ENCODE results near the gene RHBDD3. TPM values are rescaled to one million over a fixed set of nuclear protein-coding genes. Genes with fewer than 3 reads are reported as not detected.

Gene RHBDD3
- total RNA-seq, 1 experiment from 2014 or later = 49.6 TPM

- no peaks in the 10 kb centered on the region for H3K9me3 ChIP-seq
- ChIA-PET CTCF (no interaction called here), POLR2A (no interaction called here)
- Mint-ChIP-seq H3K9me3 (ENCODE audit: unreplicated experiment) (no peaks in the 10 kb centered on the region), H3K4me3 (ENCODE audit: unreplicated experiment) (no peak overlapping the region), H3K27me3 (ENCODE audit: insufficient read depth, unreplicated experiment) (no peaks in the 10 kb centered on the region), H3K27ac (ENCODE audit: unreplicated experiment) (no peak overlapping the region), H3K4me1 (ENCODE audit: low read depth, unreplicated experiment) (peaks cover 4% of the 10 kb centered on the region), H3K36me3 (ENCODE audit: insufficient read depth, unreplicated experiment) (peaks cover 33% of the 10 kb centered on the region)
- no peak for DNase-seq
- H3K4me3 ChIP-seq (ENCODE audit: low read depth, low read length) = no peak overlapping the region
- no TSS peak for BruUV-seq (replicated peaks)
- no peak for TF ChIP-seq CTCF (IDR thresholded peaks at IDR 0.05; ENCODE audit: insufficient read depth in 1 of 2, low read depth in 1 of 2, low read length in 1 of 2, severe bottlenecking in 1 of 2, unreplicated experiment in 1 of 2)
- H3K36me3 ChIP-seq (ENCODE audit: control insufficient read depth, insufficient read depth, low read length) = peaks cover 4% of the 10 kb centered on the region
- H3K27me3 ChIP-seq (replicated peaks; ENCODE audit: control insufficient read depth, insufficient read depth, low read length) = no peaks in the 10 kb centered on the region
- H3K4me1 ChIP-seq = peaks cover 7% of the 10 kb centered on the region
- intact Hi-C loops (cut with micrococcal nuclease; ENCODE audit: unreplicated experiment) = no loop called here
Measured at GRCh38 chr22:29265305-29265704, 2.5 kb downstream of the RHBDD3 start.

GRCh38 chr22:29263791-29264276 is 3.9 kb downstream of the RHBDD3 start:
- Histone ChIP-seq H3K4me3 (ENCODE audit: low read depth, low read length) (no peak overlapping the region), H3K4me1 (no peaks in the 10 kb centered on the region), H3K36me3 (ENCODE audit: control insufficient read depth, insufficient read depth, low read length) (peaks cover 4% of the 10 kb centered on the region), H3K27me3 (replicated peaks; ENCODE audit: control insufficient read depth, insufficient read depth, low read length) (no peaks in the 10 kb centered on the region), H3K9me3 (no peaks in the 10 kb centered on the region)
- Mint-ChIP-seq H3K27me3 (ENCODE audit: insufficient read depth, unreplicated experiment) (no peaks in the 10 kb centered on the region), H3K4me1 (ENCODE audit: low read depth, unreplicated experiment) (peaks cover 4% of the 10 kb centered on the region), H3K36me3 (ENCODE audit: insufficient read depth, unreplicated experiment) (peaks cover 19% of the 10 kb centered on the region), H3K27ac (ENCODE audit: unreplicated experiment) (no peak overlapping the region), H3K4me3 (ENCODE audit: unreplicated experiment) (no peak overlapping the region), H3K9me3 (ENCODE audit: unreplicated experiment) (no peaks in the 10 kb centered on the region)
- no peak for TF ChIP-seq CTCF (IDR thresholded peaks at IDR 0.05; ENCODE audit: insufficient read depth in 1 of 2, low read depth in 1 of 2, low read length in 1 of 2, severe bottlenecking in 1 of 2, unreplicated experiment in 1 of 2)
- ChIA-PET POLR2A (no interaction called here), CTCF (no interaction called here)
- no peak for DNase-seq
- no TSS peak for BruUV-seq (replicated peaks)
- intact Hi-C loops (cut with micrococcal nuclease; ENCODE audit: unreplicated experiment) = no loop called here

GRCh38 chr22:29260601-29261315 is 7.0 kb downstream of the RHBDD3 start:
- Histone ChIP-seq H3K4me1 (no peaks in the 10 kb centered on the region), H3K36me3 (ENCODE audit: control insufficient read depth, insufficient read depth, low read length) (peaks cover 2% of the 10 kb centered on the region), H3K27me3 (replicated peaks; ENCODE audit: control insufficient read depth, insufficient read depth, low read length) (no peaks in the 10 kb centered on the region), H3K9me3 (no peaks in the 10 kb centered on the region), H3K4me3 (ENCODE audit: low read depth, low read length) (no peak overlapping the region)
- ChIA-PET CTCF (interaction anchor here (0.5 kb wide), 1 partner anchor 586 kb away, joined by 5 read pairs; no protein-coding TSS in a partner anchor), POLR2A (no interaction called here)
- Mint-ChIP-seq H3K27ac (ENCODE audit: unreplicated experiment) (no peak overlapping the region), H3K4me3 (ENCODE audit: unreplicated experiment) (no peak overlapping the region), H3K4me1 (ENCODE audit: low read depth, unreplicated experiment) (no peaks in the 10 kb centered on the region), H3K27me3 (ENCODE audit: insufficient read depth, unreplicated experiment) (no peaks in the 10 kb centered on the region), H3K9me3 (ENCODE audit: unreplicated experiment) (no peaks in the 10 kb centered on the region), H3K36me3 (ENCODE audit: insufficient read depth, unreplicated experiment) (no peaks in the 10 kb centered on the region)
- TF ChIP-seq CTCF (IDR thresholded peaks at IDR 0.05; ENCODE audit: insufficient read depth in 1 of 2, low read depth in 1 of 2, low read length in 1 of 2, severe bottlenecking in 1 of 2, unreplicated experiment in 1 of 2) = no peak
- no TSS peak for BruUV-seq (replicated peaks)
- intact Hi-C loops (cut with micrococcal nuclease; ENCODE audit: unreplicated experiment) = no loop called here
- DNase-seq = no peak

All from Caco-2 (cell line).